Transverse colon (tissue), 4 donors: ENCODE measurements around the gene ANAPC2. TPM values are rescaled to one million over a fixed set of nuclear protein-coding genes. Genes with fewer than 3 reads are reported as not detected.

ENCODE experiments used
- DNase-seq: peaks from one replicate; pipeline ENCODE4 v3.0.0-alpha.2; 2019
- H3K27ac ChIP-seq, 4 donors: fragments of 200-600 bp; sonication (generic); 2 replicates each; pipeline ENCODE4 v1.5.1; 2016 to 2018; ENCODE audit warnings: inconsistent platforms in 4 of 4
- H3K27me3 ChIP-seq: fragments of 200-600 bp; sonication (generic); 2 replicates; pipeline ENCODE4 v1.5.1; 2017; ENCODE audit warnings: inconsistent platforms
- H3K36me3 ChIP-seq, 4 donors: fragments of 200-600 bp; sonication (generic); 2 replicates each; pipeline ENCODE4 v1.5.1; 2017 to 2019; ENCODE audit warnings: inconsistent platforms in 4 of 4
- H3K4me1 ChIP-seq, 4 donors: fragments of 200-600 bp; sonication (generic); 2 replicates each; pipeline ENCODE4 v1.5.1; 2017 to 2020; ENCODE audit warnings: inconsistent platforms in 4 of 4
- H3K4me3 ChIP-seq, 4 donors: fragments of 200-600 bp; sonication (generic); 1 replicate in 1 of 4; 2 replicates in 3 of 4; pipeline versions ENCODE4 v1.5.1 to v1.6.1; 2017 to 2019; ENCODE audit warnings: inconsistent platforms in 4 of 4
- H3K9me3 ChIP-seq, 2 donors: fragments of 200-600 bp; sonication (generic); 2 replicates each; pipeline ENCODE4 v1.5.1; 2017 to 2019; ENCODE audit warnings: inconsistent platforms in 2 of 2
- EP300 ChIP-seq: sonication (generic); formaldehyde crosslinking; IDR thresholded peaks from one replicate; pipeline ENCODE4 v1.6.1; 2017; ENCODE audit warnings: antibody characterized with exemption, low read depth
- POLR2A ChIP-seq: fragments of 450-650 bp; IDR thresholded peaks from one replicate; pipeline ENCODE4 v1.6.1; 2016; ENCODE audit warnings: antibody characterized with exemption, mild to moderate bottlenecking, moderate library complexity
- POLR2AphosphoS5 ChIP-seq, 3 donors: sonication (generic); formaldehyde crosslinking; IDR thresholded peaks; one replicate each; pipeline ENCODE4 v1.6.1; 2016; ENCODE audit warnings: antibody characterized with exemption in 3 of 3
- WGBS, 2 donors: methylation state at CpG; one replicate each; pipeline ENCODE4 v1.1.5; 2018; ENCODE audit warnings: low coverage in 1 of 2; 5-methylcytosine and 5-hydroxymethylcytosine counted together
- in situ Hi-C, 4 donors: fragments of 200-750 bp; cut with MboI; loops; one replicate each; pipeline versions ENCODE4 v1.15.0 to v1.15.1; 2017; ENCODE audit warnings: low sequenced_read_pairs in 3 of 4, low pct_ligation_motif_present in 1 of 4, low pct_unique_long_range_greater_than_20kb in 1 of 4
- intact Hi-C: fragments of 100-400 bp; cut with DNase I; formaldehyde crosslinking; loops from one replicate; pipeline ENCODE4 v1.15.1; 2023; ENCODE audit warnings: low total_unique reads
- total RNA-seq, 4 donors: library from RNA; depleted of rRNA; stranded (reverse); fragments of >200 nt; gene quantifications; one replicate each; pipeline ENCODE4 v1.1.0, GENCODE V29; 2016
- TF ChIP-seq, protein P1 (sequence below), 5 experiments: fragments of 200-600 bp in 3 of 5; fragments of 450-650 bp in 2 of 5; sonication (generic) in 3 of 5; IDR thresholded peaks; 1 replicate in 2 of 5; 2 replicates in 3 of 5; pipeline ENCODE4 v1.5.1; 2016 to 2017; ENCODE audit warnings: antibody characterized with exemption in 5 of 5, inconsistent platforms in 3 of 5, mild to moderate bottlenecking in 2 of 5, moderate library complexity in 1 of 5

ANAPC2 gene, protein sequence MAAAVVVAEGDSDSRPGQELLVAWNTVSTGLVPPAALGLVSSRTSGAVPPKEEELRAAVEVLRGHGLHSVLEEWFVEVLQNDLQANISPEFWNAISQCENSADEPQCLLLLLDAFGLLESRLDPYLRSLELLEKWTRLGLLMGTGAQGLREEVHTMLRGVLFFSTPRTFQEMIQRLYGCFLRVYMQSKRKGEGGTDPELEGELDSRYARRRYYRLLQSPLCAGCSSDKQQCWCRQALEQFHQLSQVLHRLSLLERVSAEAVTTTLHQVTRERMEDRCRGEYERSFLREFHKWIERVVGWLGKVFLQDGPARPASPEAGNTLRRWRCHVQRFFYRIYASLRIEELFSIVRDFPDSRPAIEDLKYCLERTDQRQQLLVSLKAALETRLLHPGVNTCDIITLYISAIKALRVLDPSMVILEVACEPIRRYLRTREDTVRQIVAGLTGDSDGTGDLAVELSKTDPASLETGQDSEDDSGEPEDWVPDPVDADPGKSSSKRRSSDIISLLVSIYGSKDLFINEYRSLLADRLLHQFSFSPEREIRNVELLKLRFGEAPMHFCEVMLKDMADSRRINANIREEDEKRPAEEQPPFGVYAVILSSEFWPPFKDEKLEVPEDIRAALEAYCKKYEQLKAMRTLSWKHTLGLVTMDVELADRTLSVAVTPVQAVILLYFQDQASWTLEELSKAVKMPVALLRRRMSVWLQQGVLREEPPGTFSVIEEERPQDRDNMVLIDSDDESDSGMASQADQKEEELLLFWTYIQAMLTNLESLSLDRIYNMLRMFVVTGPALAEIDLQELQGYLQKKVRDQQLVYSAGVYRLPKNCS
- total RNA-seq: 100 to 1,000 TPM in 2 of 4 donors, 10 to 100 TPM in 2; 37.0 to 176 (median 70.3) TPM

DNA sequence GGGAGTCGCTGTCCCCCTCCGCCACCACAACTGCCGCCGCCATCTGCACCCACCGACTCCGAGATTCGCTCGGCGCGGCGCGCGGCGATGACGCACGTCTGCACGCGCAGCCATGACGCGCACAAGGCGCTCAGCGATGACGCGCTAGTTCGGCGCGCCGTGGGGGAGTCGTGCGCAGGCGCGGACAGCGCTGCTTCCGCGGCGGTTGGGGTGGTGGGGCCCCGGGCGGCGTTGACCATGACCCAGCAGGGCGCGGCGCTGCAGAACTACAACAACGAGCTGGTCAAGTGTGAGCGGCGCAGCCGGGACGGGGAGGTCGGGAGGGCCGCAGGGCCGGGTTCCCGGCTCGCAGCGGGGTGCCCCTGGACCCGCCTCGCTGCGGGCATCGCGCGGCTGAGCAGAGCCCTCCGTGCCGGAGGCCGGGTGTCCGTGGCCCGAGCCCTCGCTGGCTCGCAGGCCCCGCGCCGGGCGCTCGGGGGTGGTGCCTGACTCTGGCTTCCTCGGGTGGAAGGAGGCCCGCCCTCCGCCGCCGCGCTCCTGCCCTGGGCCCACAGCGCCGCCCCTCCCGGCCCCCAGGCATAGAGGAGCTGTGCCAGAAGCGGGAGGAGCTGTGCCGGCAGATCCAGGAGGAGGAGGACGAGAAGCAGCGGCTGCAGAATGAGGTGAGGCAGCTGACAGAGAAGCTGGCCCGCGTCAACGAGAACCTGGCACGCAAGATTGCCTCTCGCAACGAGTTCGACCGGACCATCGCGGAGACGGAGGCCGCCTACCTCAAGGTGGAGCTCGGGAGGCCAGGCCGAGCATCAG lies at the start of gene ANAPC2, which contains the start of gene SSNA1:
Gene ANAPC2, minus strand, starts transcription at position 71 of the 807 bp plus-strand sequence. Its CDS starts 28 bp downstream, at position 43.
Gene SSNA1, plus strand, starts transcription at position 187 of the 807 bp plus-strand sequence. Its CDS starts 51 bp downstream, at position 238.
- H3K27me3 ChIP-seq: no peaks in the 10 kb centered on the region
- H3K27ac ChIP-seq: peak within 1 kb of the TSS; percentile 94 to 99 (median 97)
- 1% methylated on average over 38 of the region's 98 CpGs; no CpG with 5 or more reads in 1 of the 2 donors for WGBS, 2 donors
- peak; percentile 95 for DNase-seq
- intact Hi-C loops (no loop called here), in situ Hi-C loops (no loop called here)
- H3K4me3 ChIP-seq: peak within 1 kb of the TSS; percentile 69 to 98 (median 78)
- TF ChIP-seq POLR2AphosphoS5 (IDR thresholded peaks at IDR 0.05) (peak; percentile 96 to 97 (median 97)), POLR2A (peak; percentile 90), EP300 (no peak)
- TF ChIP-seq, protein P1, sequence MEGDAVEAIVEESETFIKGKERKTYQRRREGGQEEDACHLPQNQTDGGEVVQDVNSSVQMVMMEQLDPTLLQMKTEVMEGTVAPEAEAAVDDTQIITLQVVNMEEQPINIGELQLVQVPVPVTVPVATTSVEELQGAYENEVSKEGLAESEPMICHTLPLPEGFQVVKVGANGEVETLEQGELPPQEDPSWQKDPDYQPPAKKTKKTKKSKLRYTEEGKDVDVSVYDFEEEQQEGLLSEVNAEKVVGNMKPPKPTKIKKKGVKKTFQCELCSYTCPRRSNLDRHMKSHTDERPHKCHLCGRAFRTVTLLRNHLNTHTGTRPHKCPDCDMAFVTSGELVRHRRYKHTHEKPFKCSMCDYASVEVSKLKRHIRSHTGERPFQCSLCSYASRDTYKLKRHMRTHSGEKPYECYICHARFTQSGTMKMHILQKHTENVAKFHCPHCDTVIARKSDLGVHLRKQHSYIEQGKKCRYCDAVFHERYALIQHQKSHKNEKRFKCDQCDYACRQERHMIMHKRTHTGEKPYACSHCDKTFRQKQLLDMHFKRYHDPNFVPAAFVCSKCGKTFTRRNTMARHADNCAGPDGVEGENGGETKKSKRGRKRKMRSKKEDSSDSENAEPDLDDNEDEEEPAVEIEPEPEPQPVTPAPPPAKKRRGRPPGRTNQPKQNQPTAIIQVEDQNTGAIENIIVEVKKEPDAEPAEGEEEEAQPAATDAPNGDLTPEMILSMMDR (IDR thresholded peaks at IDR 0.05): peak in 3 of 5 experiments; percentile 17 to 58 (median 29)
- H3K36me3 ChIP-seq: peaks cover 0 to 4% (median 2%) of the 10 kb centered on the region in 4 donors
- no peaks in the 10 kb centered on the region for H3K9me3 ChIP-seq
- H3K4me1 ChIP-seq: peaks cover 36 to 45% (median 39%) of the 10 kb centered on the region in 4 donors

DNA sequence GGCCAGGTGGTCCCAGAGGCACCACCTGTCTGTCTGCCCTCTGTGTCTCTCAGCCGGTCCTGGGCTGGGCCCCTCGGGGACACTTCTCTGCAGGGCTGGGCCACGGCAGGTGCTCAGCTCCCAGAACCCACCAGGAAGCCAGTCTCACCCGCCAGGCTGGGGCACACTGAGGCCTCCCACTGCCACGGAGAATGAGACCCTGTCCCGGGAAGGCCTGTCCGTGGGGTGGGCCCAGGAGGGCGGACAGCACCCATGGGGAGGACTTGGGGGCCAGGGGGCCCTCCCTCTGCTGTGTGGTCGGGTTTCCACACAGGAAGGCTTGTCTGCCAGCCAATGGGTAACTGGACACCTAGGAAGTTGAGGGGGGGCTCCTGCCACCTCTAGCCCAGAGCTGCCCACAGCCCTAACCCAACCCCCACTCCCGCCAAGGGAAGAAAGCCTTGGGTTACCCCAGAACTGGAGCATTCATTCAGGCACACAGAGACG lies 48.6 kb upstream of the ANAPC2 start:
- H3K27ac ChIP-seq: peak overlapping the region; percentile 99 to 100 (median 100)
- 37% methylated on average over 4 of the region's 11 CpGs; no CpG with 5 or more reads in 1 of the 2 donors for WGBS, 2 donors
- peak overlapping the region in 1 of 4 donors; percentile 26 for H3K4me3 ChIP-seq
- no peak for DNase-seq
- H3K9me3 ChIP-seq: no peaks in the 10 kb centered on the region
- TF ChIP-seq POLR2A (no peak), POLR2AphosphoS5 (IDR thresholded peaks at IDR 0.05) (no peak), EP300 (no peak)
- TF ChIP-seq, protein P1 (IDR thresholded peaks at IDR 0.05): no peak
- in situ Hi-C loops (loop anchor here in 1 of 4 donors (10.0 kb wide), 1 partner anchor 112 kb away; no protein-coding TSS in a partner anchor), intact Hi-C loops (no loop called here)
- H3K4me1 ChIP-seq: peaks cover 34 to 56% (median 44%) of the 10 kb centered on the region in 4 donors
- H3K27me3 ChIP-seq: peaks cover 31% of the 10 kb centered on the region
- no peaks in the 10 kb centered on the region for H3K36me3 ChIP-seq

DNA sequence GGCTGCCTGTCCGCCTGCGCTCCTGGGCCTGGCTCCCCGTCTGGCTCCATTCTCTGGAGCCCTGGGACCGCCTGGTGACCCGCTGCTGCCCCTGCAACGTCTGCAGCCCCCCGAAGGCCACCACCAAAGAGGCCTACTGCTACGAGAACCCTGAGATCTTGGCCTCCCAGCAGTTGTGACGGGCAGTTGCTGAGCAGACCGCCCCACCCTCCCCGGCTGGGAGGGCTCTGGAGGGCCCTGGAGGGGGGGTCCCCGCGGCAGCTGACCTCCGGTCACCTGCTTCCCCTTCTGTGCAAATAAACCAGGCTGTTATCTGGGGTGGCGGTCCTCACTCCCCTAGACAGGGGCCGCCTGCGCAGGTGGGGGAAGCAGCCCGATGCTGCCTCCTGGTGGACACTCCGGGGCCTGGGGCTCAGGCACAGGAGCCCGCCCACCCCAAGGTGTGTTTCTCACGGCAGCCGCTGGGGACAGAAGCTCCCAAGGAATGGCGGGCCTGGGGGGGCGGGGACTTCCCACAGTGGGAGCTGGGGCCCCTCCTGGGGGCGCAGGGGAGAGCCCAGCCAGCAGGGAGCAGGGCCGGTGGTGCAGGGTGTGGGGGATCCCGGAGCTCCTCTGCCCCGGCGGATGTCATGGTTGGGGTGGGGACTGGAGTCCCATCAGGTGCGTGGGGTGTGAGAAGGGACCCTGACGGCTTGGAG lies 48.0 kb upstream of the ANAPC2 start:
- peaks cover 37% of the 10 kb centered on the region for H3K27me3 ChIP-seq
- in situ Hi-C loops (loop anchor here in 1 of 4 donors (10.0 kb wide), 1 partner anchor 112 kb away; no protein-coding TSS in a partner anchor), intact Hi-C loops (no loop called here)
- peak overlapping the region in 3 of 4 donors; percentile 99 to 100 (median 99) for H3K27ac ChIP-seq
- DNase-seq: peak; percentile 93
- no peaks in the 10 kb centered on the region for H3K36me3 ChIP-seq
- WGBS, 2 donors: 6% methylated on average over 23 of the region's 31 CpGs; no CpG with 5 or more reads in 1 of the 2 donors
- H3K4me1 ChIP-seq: peaks cover 34 to 52% (median 44%) of the 10 kb centered on the region in 4 donors
- no peaks in the 10 kb centered on the region for H3K9me3 ChIP-seq
- TF ChIP-seq POLR2A: no peak
- TF ChIP-seq, protein P1 (IDR thresholded peaks at IDR 0.05): peak; percentile 99 to 100 (median 100)
- H3K4me3 ChIP-seq: peak overlapping the region in 1 of 4 donors; percentile 26
